Left ventricle myocardium superior (tissue), 1 donor: ENCODE measurements around the gene SYTL2. TPM values are rescaled to one million over a fixed set of nuclear protein-coding genes. Genes with fewer than 3 reads are reported as not detected.

Experiments
- ATAC-seq: fragments of 200-7000 bp; cut with Tn5 transposase; one replicate; pipeline ENCODE4 v1.9.1; 2020; ENCODE audit warnings: mild to moderate bottlenecking, moderate library complexity
- DNase-seq: peaks from one replicate; pipeline ENCODE4 v3.0.0-alpha.2; 2020
- intact Hi-C: fragments of 100-400 bp; cut with micrococcal nuclease; formaldehyde crosslinking; loops from one replicate; pipeline ENCODE4 v1.11.0; 2022
- total RNA-seq: library from RNA; stranded (reverse); fragmentation: NEBNext Ultra II Directional; extraction: Animal tissue kit (Norgen Biotek cat#: 25700); gene quantifications from one replicate; pipeline ENCODE4 v1.2.1, GENCODE V29; 2021
- donor health status: DM: no; HTN: yes; CAD: no; lungs with severe emphysema.

SYTL2 gene
- total RNA-seq, 1 donor from 2014 or later: 2.8 TPM

DNA sequence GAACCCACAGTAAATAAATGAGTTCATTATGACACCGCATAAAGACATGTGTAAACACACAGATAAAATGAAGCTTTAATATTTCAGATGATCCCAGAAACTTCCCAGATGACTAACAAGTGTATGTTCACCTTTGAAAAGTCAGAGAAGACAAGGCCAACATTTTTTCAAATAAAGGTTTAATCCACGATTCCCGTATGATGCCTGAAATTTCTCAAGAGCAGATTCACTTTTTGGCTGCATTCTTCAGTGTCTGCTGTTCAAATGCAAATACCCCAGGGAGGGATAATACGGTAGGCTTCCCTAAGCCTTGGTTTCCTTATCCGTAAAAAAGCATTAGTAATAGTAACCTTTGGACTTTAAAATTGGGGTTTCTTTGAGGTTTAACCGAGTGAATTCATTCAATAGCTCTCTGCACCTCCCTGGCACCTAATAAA is 62.5 kb downstream of the SYTL2 start:
- ATAC-seq (no peak), DNase-seq (no peak)
- intact Hi-C loops: no loop called here

DNA sequence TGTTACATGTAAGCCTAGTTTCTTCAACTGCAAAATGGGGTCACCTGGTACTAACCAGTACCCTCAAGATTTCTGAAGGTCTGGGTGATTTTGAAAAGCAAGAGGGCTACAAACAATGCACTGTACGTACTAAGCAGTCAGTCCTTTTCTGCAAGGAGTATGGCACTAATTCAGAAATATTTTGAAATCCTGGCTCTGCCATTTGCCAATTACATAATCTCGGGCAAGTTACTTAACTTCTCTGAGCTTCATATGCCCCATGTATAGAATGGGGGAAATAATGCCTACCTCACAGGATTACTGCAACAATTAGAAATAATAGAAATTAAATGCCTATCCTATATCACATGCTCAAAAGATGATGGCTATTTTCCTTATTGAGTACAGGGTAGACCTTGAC is 64.3 kb downstream of the SYTL2 start:
- DNase-seq (no peak), ATAC-seq (no peak)
- intact Hi-C loops: no loop called here

DNA sequence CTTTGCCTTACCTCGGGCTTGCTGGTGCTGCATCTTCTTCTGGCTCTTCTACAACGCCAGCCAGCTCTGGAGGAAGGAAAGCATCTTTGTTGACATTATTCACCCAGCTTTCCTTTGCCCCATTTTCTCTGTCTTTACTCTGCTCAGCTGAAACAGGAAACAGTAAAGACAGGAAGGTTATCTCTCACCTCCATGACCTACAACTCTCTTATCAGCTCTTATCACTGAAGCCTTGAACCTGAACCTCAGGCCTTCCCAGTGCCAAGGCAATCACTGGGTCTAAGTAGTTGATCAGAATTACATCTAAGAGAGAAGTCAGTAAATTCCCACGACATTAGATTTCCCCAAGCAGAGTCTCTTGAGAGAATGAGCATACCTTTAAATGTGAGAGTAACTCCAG is 65.3 kb downstream of the SYTL2 start:
- DNase-seq: no peak
- no peak for ATAC-seq
- intact Hi-C loops: no loop called here

DNA sequence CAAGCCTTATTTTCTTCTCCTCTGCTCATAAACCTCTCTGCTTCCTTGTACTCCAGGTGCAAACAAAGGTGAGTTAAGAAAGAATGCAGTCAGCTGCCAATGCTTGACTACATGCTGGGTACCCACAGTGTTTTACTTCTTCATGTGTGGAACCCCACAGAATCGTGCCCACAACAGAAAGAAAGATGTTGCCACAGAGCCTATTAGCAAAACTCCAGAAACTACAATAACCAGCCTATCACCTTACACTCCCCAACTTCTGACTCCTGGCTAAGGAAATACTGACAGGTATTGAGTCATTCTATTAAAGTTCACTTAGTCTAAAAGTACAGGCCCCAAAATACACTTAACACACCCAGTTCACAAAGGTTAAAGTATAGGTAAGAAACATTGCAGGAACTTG is 68.1 kb downstream of the SYTL2 start:
- intact Hi-C loops: no loop called here
- ATAC-seq: no peak
- no peak for DNase-seq

DNA sequence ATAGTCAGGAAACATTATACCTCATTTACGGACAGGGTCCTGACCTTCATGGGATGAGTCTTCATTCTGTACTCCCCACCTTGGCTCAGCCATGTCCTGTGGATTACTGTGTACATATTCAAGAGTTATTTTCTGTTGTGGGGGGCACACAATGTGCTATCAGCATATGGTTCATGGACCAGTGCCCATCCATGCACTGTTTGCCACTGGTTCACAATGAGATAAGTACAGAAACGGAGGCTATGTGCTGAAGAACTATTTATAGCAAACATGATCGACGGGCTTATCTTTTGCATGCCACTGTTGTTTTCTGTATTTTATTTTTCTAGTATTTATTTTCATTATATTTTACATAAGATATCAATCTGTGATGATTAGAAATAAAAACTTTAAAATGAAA is 68.6 kb downstream of the SYTL2 start:
- ATAC-seq (peak; percentile 60), DNase-seq (no peak)
- intact Hi-C loops: no loop called here

DNA sequence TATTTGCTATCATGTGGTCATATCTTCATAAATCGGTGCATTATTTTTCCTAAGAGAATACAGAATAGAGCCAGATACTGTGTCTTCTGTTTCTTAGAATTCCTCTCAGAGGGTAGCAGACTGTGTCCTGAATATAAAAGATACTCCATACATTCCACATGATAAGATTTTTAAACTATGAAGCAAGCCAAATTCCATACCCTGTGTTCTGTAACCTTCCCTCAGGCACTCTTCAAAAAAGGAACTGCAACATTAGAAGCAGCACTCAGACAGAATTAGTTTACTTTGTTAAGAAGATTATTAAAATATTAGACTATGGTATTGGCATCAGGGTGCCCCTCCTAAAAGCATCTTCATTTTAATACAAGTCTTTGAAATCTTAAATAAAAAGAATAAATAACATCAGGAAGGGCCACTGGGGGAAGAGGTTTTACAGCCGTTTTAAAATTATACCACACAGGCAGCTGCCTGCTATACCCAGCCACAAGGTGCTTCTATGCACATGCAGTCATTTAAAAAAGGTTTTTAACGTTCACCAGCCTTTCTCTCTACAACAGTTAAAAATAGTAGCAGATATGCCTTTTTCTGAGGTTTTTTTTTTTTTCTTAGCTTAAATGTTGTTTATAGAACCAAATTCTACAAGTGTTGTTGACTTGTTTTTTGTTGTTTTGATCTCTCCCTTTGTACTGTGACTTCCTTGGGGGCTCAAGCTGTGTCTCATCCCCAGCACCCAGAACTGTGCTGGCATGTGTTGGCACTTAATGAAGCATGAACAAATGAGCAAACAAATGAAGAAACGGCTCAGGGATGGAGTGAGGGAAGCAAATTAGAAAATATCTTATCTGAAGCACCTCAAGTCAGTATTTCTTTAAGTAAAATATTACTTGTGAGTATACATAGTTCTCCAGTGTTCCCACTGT is 70.2 kb downstream of the SYTL2 start:
- intact Hi-C loops: no loop called here
- ATAC-seq: no peak
- DNase-seq: no peak

DNA sequence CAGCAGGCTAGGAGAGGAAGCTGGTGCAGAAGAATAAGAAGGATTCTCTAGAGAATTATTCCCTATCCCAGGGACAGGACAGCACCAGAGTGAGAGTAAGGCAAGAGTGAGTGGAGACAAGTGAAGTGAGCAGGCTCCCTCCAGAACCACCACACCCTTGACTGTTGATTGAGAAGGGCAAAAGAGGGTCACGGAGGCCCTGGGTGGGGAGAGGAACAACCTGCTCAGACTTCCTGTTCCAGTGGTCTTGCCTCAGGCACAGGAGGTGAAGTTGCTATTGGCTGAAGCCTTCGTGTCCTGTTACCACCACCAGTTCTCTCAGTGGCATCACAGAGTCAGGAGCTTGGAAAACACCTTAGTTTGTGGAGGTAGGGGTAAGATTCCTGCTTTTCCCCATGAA is 73.2 kb downstream of the SYTL2 start:
- intact Hi-C loops: no loop called here
- ATAC-seq (peak; percentile 18), DNase-seq (no peak)

DNA sequence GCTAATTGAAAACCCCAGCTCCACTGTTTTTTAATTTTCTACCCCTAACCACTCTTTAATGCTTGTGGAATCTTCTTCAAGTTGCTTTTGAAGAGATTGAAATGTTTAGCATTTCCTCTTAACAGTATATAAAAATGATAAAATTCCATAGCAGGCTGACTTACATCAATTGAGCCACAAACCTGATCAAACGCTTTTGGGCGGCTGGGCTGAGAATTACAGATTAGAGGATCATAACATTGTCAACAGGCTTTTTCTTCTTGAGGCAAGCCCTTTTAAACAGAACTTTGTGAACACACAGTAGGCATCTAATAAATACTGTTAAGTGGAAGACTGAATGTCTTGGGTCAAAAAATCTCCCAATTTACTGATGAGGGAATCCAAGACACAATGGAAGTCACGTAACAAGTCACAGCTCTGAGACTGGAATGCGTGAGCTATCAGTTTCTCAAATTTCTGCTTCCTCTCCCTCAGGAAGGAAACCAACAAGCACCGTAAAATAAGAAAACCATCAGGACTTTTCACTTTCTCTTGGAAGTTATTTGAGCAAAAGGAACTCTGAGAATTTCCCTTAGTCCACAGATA is 75.0 kb downstream of the SYTL2 start:
- intact Hi-C loops: no loop called here
- ATAC-seq (no peak), DNase-seq (no peak)

DNA sequence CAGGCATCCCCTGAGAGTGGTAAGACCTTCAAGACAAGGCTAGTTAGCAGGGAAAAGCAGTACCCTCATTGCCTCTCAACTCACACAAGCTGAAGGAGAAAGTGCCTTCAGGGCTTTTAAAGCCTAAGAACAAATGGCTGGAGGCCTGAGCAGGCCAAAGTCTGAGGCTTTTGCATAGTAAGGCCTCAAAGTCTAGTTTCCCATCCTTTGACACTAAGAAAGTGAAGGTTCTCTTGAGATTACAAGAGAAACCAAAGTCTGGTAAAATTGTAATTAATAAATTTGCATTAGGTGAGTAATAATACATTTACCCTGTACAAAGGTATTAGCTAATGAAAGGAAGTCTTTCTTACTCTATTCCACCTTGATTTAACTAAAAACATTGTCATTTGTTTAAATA is 78.0 kb downstream of the SYTL2 start:
- DNase-seq: no peak
- intact Hi-C loops: no loop called here
- no peak for ATAC-seq

DNA sequence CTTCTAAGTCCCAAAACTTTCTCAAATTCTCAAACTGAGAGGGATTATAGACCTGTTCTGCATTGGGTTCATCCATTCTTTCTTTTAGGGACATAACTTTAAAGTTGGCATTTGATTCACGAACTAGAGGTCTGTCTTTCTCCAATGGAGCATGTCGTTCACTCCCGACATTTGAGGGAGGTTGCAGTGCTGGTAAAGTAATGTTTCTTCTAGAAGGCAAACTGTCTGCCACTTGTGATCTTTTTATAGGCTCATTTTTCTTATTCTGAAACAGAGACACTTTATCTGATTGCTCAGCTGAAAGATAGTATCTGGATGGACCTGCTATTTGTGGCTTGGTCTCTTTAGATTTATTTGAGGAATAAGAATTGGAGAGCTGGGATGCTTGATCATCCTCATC is 84.6 kb downstream of the SYTL2 start:
- DNase-seq: no peak
- intact Hi-C loops: no loop called here
- no peak for ATAC-seq

DNA sequence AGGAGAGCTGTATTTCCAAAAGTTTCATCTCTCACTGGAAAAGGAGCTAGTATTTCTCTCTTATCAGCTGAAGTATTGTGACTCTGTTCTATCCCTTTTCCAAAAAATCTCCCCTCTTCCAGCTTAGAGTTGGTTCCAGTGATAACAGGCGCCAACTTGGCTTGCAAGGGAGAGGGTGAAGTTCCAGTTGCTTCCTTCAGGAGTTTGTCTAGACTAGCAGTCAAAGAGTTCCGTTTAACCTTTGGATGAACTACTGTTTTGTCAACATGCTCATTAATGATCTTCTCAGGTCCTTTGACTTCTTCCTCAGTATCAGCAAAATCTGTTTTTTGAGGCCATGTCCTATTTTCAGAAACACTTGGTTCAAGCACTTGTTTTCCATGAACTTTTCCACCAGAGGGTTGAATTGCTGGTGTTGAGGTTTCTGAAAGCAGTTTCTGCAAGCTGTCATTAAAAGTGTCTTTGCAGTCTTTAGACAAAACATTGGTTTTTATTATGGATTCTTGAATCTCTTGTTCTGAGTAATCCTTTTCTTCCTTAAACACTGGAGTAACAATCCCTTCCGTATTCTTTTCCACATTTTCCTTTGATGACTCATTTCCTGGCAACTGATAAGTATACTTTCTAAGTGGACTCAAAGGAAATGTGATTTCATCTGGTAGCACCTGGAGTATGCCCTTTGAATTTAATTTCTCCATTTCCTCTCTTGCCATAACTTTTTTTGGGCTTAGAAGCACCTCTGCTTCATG is 85.3 kb downstream of the SYTL2 start:
- intact Hi-C loops: no loop called here
- DNase-seq (no peak), ATAC-seq (peak; percentile 21)

DNA sequence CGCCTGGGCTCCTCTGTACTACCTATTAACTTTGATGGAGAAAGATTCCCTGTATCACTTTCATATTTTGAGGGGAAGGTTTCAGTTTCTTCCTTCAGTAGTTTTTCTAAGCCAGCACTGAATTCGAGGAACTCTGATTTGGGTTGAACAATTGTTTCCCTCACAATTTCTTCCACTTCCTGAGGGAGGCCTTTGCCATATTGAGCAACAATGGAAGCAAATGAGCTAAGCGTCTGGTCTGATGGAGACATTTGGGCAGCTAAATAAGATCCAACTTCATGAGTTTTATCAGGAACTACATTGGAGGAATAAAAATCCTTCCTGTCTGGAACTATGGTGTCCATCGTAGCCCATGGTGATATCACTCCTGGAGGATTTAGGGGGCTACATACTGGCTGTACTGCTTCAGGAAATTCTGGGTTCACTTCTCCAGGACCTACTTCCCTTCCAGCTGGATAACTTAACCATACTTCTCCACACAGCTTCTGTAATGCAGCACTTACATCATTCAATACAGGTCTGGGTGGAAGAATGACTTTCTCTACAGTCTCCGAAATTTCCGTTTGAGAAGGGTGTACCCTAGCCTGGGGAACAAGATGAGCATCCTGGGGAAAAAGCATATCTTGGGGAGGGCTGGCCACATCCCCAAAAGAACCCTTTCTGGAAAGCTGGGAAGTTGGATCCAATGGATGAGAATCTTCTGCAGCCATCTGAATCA is 86.0 kb downstream of the SYTL2 start:
- DNase-seq: no peak
- intact Hi-C loops: no loop called here
- peak; percentile 49 for ATAC-seq

DNA sequence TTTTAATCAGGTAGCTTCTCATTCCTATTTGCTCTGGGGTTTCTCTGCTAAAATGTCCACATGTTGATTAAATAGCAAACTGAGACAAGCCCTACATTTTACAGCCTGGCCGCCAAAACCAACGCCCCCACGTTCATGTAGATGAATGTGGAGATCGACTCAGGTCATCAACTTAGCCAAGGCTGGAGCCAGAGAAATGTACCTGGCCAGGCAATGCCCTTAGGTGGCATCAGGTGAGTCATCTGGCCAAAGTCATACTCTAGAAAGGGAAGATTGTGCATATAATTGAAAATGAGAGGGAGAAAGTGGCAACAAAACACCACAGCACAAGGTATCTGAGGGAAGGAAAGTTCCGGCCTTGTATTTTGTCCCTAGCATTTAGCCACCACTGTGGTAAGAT is 87.9 kb downstream of the SYTL2 start:
- no peak for DNase-seq
- intact Hi-C loops: no loop called here
- no peak for ATAC-seq

DNA sequence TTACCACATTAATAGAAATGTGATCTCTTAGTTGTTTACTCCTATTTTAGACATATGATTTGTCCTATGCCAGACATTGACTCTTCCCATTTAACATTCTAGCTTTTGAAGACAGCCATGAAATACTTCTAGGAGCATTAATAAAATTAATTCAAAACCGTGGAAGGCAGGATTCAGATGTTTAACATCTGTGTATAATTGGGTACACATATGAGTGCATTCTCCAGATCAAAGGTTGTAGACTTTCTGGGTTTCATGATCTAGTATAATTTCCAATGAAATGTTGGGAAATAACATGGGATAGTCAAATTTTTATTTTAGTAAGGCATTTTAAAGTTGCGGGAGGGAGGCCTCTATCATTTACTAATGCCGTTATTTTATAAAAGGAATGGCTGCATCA is 89.8 kb downstream of the SYTL2 start:
- DNase-seq: no peak
- ATAC-seq: no peak
- intact Hi-C loops: no loop called here

DNA sequence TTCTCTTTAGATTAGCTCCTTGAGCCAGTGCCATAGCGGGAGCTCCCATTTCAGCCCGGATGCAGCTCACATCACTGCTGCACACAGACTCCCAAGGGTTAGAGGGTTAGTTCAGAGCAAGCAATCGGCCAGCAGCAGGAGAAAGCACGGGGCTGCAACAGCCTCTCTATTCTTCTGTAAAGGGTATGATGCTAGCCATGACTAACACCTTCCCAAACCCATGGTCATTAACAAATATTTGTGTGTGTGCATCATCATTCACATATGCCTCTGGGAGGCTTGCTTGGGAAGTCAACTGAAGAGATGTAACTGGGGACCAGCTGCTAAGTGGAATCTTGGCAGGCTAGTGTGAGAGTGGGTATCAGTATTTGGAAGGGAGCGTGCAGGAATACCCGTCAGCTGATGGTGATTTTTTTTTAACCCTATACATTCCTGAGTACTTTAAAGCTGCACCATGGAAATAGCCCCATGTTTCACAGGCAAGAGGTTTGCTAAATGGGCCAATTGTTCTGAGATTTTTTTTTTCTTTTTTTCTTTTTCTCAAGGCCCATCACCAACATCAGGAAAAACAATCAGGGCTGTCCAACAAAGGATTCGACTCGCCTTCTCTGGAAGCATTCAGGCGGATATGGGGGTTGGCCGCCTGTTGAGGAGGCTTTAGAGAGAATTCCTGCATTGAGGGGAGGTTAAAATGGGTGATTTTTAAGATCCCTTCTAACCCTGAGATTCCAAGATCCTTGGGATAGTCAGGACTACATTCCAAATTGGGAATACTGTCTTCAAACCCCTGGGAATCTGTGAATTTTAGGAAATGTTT is 91.7 kb downstream of the SYTL2 start:
- intact Hi-C loops: no loop called here
- DNase-seq (peak; percentile 42), ATAC-seq (peak; percentile 97)

DNA sequence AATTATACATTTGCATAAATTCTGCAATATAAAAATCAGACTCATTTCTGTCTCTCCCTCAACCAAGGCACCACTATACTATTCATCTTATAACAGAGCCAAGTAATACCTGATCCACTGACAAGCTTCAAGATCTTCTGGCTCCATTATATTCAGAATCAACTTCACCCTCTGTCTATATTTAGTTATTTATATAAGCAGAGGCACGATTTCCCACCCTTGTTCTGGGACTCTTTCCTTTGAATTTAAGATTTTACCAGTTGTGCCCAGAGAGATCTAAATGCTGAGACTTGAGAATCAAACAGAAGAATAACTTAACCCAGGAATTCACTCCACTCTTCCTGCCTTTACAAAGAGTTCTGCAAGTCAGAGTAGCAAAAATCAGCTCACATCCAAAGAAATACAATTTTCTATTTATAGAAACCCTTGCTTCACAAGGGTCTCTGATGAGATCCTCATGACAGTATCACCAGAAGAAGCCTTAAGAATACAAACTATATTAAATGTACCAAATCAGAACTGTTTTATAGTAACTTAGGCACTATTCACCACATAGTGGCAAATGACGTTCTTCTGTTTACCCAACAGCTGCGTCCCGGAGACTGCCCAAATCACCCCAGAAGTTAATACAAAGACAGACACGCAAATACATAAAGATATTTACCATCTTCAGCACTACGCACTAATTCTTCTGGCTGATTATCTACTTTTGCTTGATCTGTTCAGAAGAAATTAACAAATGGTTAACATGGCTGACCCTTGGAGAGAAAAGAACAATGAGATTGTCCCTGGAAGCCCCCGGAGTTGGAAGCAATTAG is 92.6 kb downstream of the SYTL2 start:
- DNase-seq: no peak
- intact Hi-C loops: no loop called here
- ATAC-seq: peak; percentile 11

DNA sequence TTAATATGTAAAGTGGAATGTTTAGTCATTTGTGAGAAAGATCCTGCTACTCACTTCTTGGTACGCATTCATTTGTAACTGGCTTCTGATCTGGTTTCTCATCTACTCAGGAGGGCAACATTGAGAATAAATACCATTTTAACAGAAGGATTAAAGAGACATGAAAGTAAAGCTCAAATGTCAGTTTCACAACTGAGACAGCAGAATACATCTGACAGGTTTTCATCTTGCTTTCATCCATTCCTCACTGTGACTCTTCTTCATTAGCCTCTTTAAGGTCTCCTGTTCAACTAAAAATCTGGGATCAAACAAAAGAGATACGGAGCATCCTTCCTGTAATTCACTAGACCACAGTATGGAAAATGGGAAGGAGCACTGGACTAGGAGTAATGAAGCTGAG is 93.5 kb downstream of the SYTL2 start:
- intact Hi-C loops: no loop called here
- ATAC-seq (no peak), DNase-seq (no peak)

DNA sequence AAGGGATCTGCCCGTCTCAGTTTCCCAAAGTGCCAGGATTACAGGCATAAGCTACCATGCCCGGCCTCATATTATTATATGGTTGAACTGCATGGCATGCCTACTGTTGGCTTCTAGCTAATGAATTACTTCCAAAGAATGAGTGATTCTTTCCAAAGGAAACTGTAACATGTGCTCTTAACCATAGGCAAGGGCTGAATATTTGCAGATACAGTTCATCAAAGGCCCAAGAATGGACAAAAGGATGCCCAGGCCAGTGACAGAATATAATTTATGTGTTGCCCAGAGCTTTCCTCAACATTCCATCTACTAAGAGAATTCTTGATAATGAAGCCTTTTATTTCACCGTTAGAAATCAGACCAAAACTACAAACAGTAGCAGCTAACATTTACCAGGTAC is 98.0 kb downstream of the SYTL2 start:
- intact Hi-C loops: no loop called here
- ATAC-seq (no peak), DNase-seq (no peak)
